Fibroblast of mammary gland (primary cell): Measurements from ENCODE around the gene RASGRP1.

Experiments used
- DNase-seq: peaks from one replicate; pipeline ENCODE4 v3.0.0-alpha.2; 2010; ENCODE audit warnings: low read depth
- H3K4me3 ChIP-seq: 2 replicates; pipeline ENCODE4 v1.5.1; 2011; ENCODE audit warnings: low read depth, mild to moderate bottlenecking, low read length, moderate library complexity; ENCODE audit not compliant: control insufficient read depth
- CTCF ChIP-seq: conservative IDR thresholded peaks from 2 replicates; pipeline ENCODE4 v1.5.1; 2011; ENCODE audit warnings: low read depth, low read length, inconsistent platforms; ENCODE audit not compliant: control insufficient read depth, insufficient read depth

The RASGRP1 gene

DNA sequence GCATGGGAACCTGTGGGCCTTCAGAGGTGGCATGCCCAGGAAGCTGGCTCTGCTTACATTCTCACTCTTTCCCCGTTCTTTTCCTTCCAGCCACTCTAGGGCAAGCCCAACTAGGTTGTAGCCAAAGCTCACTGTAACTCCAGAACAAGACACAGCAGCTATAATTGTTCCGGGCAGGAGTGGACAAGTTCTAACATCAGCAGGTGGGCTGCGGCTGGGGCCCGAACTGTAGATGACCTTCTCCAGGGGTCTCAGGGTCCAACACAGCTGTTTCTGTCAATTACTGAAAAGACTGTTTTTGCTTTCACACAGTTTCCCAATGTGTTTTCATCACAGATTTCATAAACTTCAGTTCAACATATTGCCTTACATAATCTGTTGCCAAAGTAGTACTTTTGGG lies 11.5 kb downstream of the RASGRP1 start:
- TF ChIP-seq CTCF = no peak
- no peak overlapping the region for H3K4me3 ChIP-seq
- DNase-seq = no peak

- TF ChIP-seq CTCF = no peak
- no peak for DNase-seq
- no peak overlapping the region for H3K4me3 ChIP-seq
These were observed 12.6 kb downstream of the RASGRP1 start for GRCh38 chr15:38551720-38552648.

GRCh38 chr15:38549222-38549621 lies 15.4 kb downstream of the RASGRP1 start:
- DNase-seq = peak; percentile 64
- no peak for TF ChIP-seq CTCF
- H3K4me3 ChIP-seq = no peak overlapping the region

- H3K4me3 ChIP-seq = no peak overlapping the region
- no peak for TF ChIP-seq CTCF
- peak; percentile 75 for DNase-seq
These were observed 17.2 kb downstream of the RASGRP1 start for GRCh38 chr15:38547255-38547997.

DNA sequence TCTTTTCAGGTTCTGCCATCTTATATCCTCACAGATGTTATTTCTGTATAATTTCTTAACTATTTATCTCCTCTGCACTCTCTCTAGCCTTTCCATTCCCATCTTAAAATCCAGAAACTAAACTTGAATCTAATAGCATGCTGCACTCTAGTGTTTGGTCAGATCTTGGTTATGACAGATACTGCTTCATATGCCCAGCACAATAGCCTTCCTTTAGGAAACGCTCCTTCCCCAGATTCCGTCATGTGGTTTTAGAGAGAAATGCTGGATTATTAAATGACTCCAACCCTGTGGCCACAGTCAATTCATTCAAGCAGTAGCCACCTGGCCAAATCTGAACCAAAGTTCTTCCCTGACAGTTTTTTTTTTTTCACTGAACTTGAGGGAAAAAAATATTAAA lies 19.4 kb downstream of the RASGRP1 start:
- DNase-seq = no peak
- TF ChIP-seq CTCF = no peak
- H3K4me3 ChIP-seq = no peak overlapping the region

- TF ChIP-seq CTCF = no peak
- DNase-seq = no peak
- no peak overlapping the region for H3K4me3 ChIP-seq
These were observed 23.6 kb downstream of the RASGRP1 start for GRCh38 chr15:38541026-38541425.
